Neuronal stem cell (in vitro differentiated cells): ENCODE data around the gene NR4A1.
A peak's percentile ranks its signal among the peaks of the same experiment; 100 is the strongest.

Experiments used
- DNase-seq: peaks from one replicate; pipeline ENCODE4 v3.0.0-alpha.2; 2013; ENCODE audit warnings: low spot score
- H2AFZ ChIP-seq: one replicate; pipeline ENCODE4 v1.6.1; 2013; ENCODE audit warnings: mild to moderate bottlenecking, low read length, inconsistent platforms
- H2AK5ac ChIP-seq: 2 replicates; pipeline ENCODE4 v1.6.1; 2013; ENCODE audit warnings: low read depth, mild to moderate bottlenecking, inconsistent platforms, low read length, moderate library complexity, mixed read lengths
- H2BK120ac ChIP-seq: 2 replicates; pipeline ENCODE4 v1.6.1; 2013; ENCODE audit warnings: low read depth, mild to moderate bottlenecking, inconsistent platforms, low read length, moderate library complexity, mixed read lengths
- H2BK12ac ChIP-seq: one replicate; pipeline ENCODE4 v1.6.1; 2013; ENCODE audit warnings: low read length, inconsistent platforms
- H2BK15ac ChIP-seq: 2 replicates; pipeline ENCODE4 v1.6.1; 2013; ENCODE audit warnings: mild to moderate bottlenecking, low read length, inconsistent platforms, mixed read lengths
- H2BK5ac ChIP-seq: one replicate; pipeline ENCODE4 v1.6.1; 2013; ENCODE audit warnings: inconsistent platforms, mild to moderate bottlenecking, low read length, moderate library complexity
- H3K14ac ChIP-seq: one replicate; pipeline ENCODE4 v1.6.1; 2013; ENCODE audit warnings: low read length, inconsistent platforms
- H3K18ac ChIP-seq: 2 replicates; pipeline ENCODE4 v1.6.1; 2013; ENCODE audit warnings: low read length, inconsistent platforms
- H3K23ac ChIP-seq: 2 replicates; pipeline ENCODE4 v1.6.1; 2013; ENCODE audit warnings: low read depth, mild to moderate bottlenecking, mixed read lengths, low read length, inconsistent platforms; ENCODE audit not compliant: poor library complexity
- H3K27ac ChIP-seq: replicated peaks from 3 replicates; pipeline ENCODE4 v1.5.1; 2013; ENCODE audit warnings: low read length, inconsistent platforms
- H3K27me3 ChIP-seq, 3 experiments: 2 replicates each; pipeline ENCODE4 v1.6.1; 2013; ENCODE audit warnings: low read length in 3 of 3, mild to moderate bottlenecking in 2 of 3, inconsistent platforms in 1 of 3, low read depth in 1 of 3, mixed read lengths in 1 of 3, moderate library complexity in 1 of 3; ENCODE audit not compliant: control insufficient read depth in 3 of 3, insufficient read depth in 3 of 3
- H3K36me3 ChIP-seq, 2 donors: replicated peaks in 1 of 2; 2 replicates each; pipeline ENCODE4 v1.6.1; 2013; ENCODE audit warnings: low read length in 2 of 2; ENCODE audit not compliant: control insufficient read depth in 2 of 2, insufficient read depth in 2 of 2
- H3K4ac ChIP-seq: 2 replicates; pipeline ENCODE4 v1.6.1; 2013; ENCODE audit warnings: inconsistent platforms, mild to moderate bottlenecking, low read length, moderate library complexity
- H3K4me1 ChIP-seq, 2 donors: 1 replicate in 1 of 2; 2 replicates in 1 of 2; pipeline ENCODE4 v1.6.1; 2013; ENCODE audit warnings: low read length in 2 of 2, low read depth in 1 of 2; ENCODE audit not compliant: control insufficient read depth in 2 of 2, insufficient read depth in 1 of 2
- H3K4me2 ChIP-seq: one replicate; pipeline ENCODE4 v1.6.1; 2013; ENCODE audit warnings: mild to moderate bottlenecking, low read length, inconsistent platforms; ENCODE audit not compliant: insufficient read depth, poor library complexity, severe bottlenecking
- H3K4me3 ChIP-seq, 2 donors: 2 replicates each; pipeline ENCODE4 v1.5.1; 2013; ENCODE audit warnings: low read length in 2 of 2, mild to moderate bottlenecking in 2 of 2, inconsistent platforms in 1 of 2, moderate library complexity in 1 of 2
- H3K79me1 ChIP-seq: one replicate; pipeline ENCODE4 v1.6.1; 2013; ENCODE audit warnings: low read depth, mild to moderate bottlenecking, inconsistent platforms, low read length, moderate library complexity
- H3K9ac ChIP-seq: one replicate; pipeline ENCODE4 v1.6.1; 2013; ENCODE audit warnings: mild to moderate bottlenecking, low read depth, low read length, inconsistent platforms; ENCODE audit not compliant: poor library complexity
- H3K9me3 ChIP-seq, 2 donors: replicated peaks in 1 of 2; 2 replicates each; pipeline versions ENCODE3 to v1.6.1; 2013; ENCODE audit warnings: low read length in 2 of 2, mild to moderate bottlenecking in 2 of 2, inconsistent platforms in 1 of 2, low read depth in 1 of 2, mixed read lengths in 1 of 2, moderate library complexity in 1 of 2; ENCODE audit not compliant: control insufficient read depth in 2 of 2, insufficient read depth in 1 of 2
- H4K8ac ChIP-seq: one replicate; pipeline ENCODE4 v1.6.1; 2013; ENCODE audit warnings: low read depth, mild to moderate bottlenecking, inconsistent platforms, low read length, moderate library complexity
- H4K91ac ChIP-seq: one replicate; pipeline ENCODE4 v1.6.1; 2013; ENCODE audit warnings: low read length, low read depth, mild to moderate bottlenecking, inconsistent platforms; ENCODE audit not compliant: poor library complexity
- WGBS, 2 donors: extraction: QIAGEN DNeasy Blood & Tissue Kit; methylation state at CpG; one replicate each; pipeline ENCODE4 v1.1.7; 2013; ENCODE audit warnings: missing lambda C conversion rate in 2 of 2, mixed read lengths in 1 of 2; ENCODE audit not compliant: insufficient read length in 2 of 2, insufficient replicate concordance in 1 of 2; ENCODE audit errors: extremely low coverage in 2 of 2; 5-methylcytosine and 5-hydroxymethylcytosine counted together

The NR4A1 gene

DNA sequence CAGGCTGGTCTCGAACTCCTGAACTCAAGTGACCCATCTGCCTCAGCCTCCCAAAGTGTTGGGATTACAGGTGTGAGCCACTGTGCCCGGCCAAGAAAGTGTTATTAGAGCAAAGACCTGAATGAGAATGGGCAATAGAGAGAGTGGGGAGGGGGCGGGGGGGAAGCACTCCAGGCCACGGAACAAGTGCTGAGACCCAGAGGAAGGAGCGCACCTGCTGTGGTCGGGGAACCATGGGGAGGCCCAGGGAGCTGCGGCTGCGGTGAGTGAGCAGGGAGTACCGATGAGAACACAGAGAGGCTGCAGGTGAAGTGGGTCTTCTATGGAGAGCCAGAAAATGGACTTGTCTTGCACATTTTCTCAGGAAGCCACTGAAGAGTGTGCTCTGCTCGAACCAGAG, 39.0 kb downstream of the NR4A1 start:
- H3K4ac ChIP-seq, result no peak overlapping the region
- no peaks in the 10 kb centered on the region for H3K4me1 ChIP-seq
- peaks cover 0 to 51% (median 0%) of the 10 kb centered on the region in 3 experiments for H3K27me3 ChIP-seq
- no peak overlapping the region for H2BK15ac ChIP-seq
- H3K18ac ChIP-seq, result peak overlapping the region; percentile 19
- H3K4me3 ChIP-seq, result no peak overlapping the region
- no peaks in the 10 kb centered on the region for H3K9me3 ChIP-seq
- H3K9ac ChIP-seq, result no peak overlapping the region
- H3K27ac ChIP-seq, result no peak overlapping the region
- no peak overlapping the region for H2BK120ac ChIP-seq
- H2AFZ ChIP-seq, result no peak overlapping the region
- no peak overlapping the region for H2AK5ac ChIP-seq
- peak overlapping the region; percentile 22 for H3K23ac ChIP-seq
- H4K91ac ChIP-seq, result no peak overlapping the region
- WGBS, 2 donors, result no CpG with 5 or more reads among the region's 10 CpGs
- H3K14ac ChIP-seq, result no peak overlapping the region
- H3K4me2 ChIP-seq, result no peak overlapping the region
- no peaks in the 10 kb centered on the region for H3K79me1 ChIP-seq
- H2BK12ac ChIP-seq, result no peak overlapping the region
- DNase-seq, result no peak
- no peak overlapping the region for H4K8ac ChIP-seq
- H2BK5ac ChIP-seq, result no peak overlapping the region
- no peaks in the 10 kb centered on the region for H3K36me3 ChIP-seq

DNA sequence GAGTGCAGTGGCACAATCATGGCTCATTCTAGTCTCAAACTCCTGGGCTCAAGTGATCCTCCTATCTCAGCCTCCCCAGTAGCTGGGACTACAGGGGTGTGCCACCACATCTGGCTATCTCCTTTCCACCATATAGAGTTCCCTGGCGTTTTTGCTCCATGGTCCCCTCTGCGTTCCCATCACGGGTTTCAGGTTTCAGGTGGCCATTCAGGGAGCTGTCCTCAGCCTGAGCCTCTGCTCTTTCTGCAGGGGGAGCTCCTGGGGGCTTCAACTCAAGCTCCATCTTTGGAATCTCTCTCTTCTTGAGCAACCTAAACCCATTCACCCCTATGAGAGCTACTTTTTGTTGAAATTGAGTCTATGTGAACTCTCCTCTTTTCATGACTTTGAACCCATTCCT, 39.8 kb downstream of the NR4A1 start:
- no peak overlapping the region for H2BK15ac ChIP-seq
- H3K18ac ChIP-seq, result no peak overlapping the region
- H3K9ac ChIP-seq, result no peak overlapping the region
- no peak for DNase-seq
- H3K4me2 ChIP-seq, result no peak overlapping the region
- H2AFZ ChIP-seq, result no peak overlapping the region
- H4K8ac ChIP-seq, result no peak overlapping the region
- H3K27ac ChIP-seq, result no peak overlapping the region
- no peak overlapping the region for H4K91ac ChIP-seq
- H3K9me3 ChIP-seq, result no peaks in the 10 kb centered on the region
- H3K4me1 ChIP-seq, result no peaks in the 10 kb centered on the region
- H3K36me3 ChIP-seq, result no peaks in the 10 kb centered on the region
- no peaks in the 10 kb centered on the region for H3K79me1 ChIP-seq
- no peak overlapping the region for H2BK5ac ChIP-seq
- WGBS, 2 donors, result no CpG with 5 or more reads among the region's 3 CpGs
- H3K4ac ChIP-seq, result no peak overlapping the region
- no peak overlapping the region for H3K23ac ChIP-seq
- no peak overlapping the region for H2BK12ac ChIP-seq
- no peak overlapping the region for H2AK5ac ChIP-seq
- peaks cover 0 to 44% (median 0%) of the 10 kb centered on the region in 3 experiments for H3K27me3 ChIP-seq
- H2BK120ac ChIP-seq, result no peak overlapping the region
- no peak overlapping the region for H3K14ac ChIP-seq
- no peak overlapping the region for H3K4me3 ChIP-seq

DNA sequence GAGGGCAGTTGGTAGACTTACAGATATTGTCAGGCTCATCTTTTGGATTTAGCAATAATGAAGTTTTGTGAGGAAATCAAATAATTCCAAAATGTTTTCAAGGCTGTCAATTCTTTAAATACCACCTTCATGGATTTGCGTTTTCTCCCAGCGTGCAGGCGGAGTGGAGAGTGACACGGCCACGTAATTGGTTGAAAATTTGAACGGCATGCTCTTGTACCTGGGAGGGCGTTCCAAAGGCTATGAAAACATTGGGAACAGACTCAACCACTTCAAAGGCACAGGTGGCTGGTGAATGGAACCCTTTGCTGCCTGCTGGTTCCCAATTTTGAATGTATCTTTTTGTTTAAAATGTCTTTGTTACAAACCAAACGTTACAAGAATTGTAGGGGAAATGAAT, 40.6 kb downstream of the NR4A1 start:
- Histone ChIP-seq H2BK12ac (no peak overlapping the region), H3K36me3 (no peaks in the 10 kb centered on the region), H3K27ac (no peak overlapping the region), H3K14ac (no peak overlapping the region), H4K8ac (no peak overlapping the region), H3K9me3 (no peaks in the 10 kb centered on the region), H3K4ac (no peak overlapping the region), H3K18ac (no peak overlapping the region), H3K4me3 (no peak overlapping the region), H2AFZ (no peak overlapping the region), H3K23ac (no peak overlapping the region), H3K4me2 (no peak overlapping the region), H2BK5ac (no peak overlapping the region), H3K9ac (no peak overlapping the region), H2AK5ac (no peak overlapping the region), H4K91ac (no peak overlapping the region), H3K4me1 (no peaks in the 10 kb centered on the region), H2BK15ac (no peak overlapping the region), H3K27me3 (peaks cover 0 to 40% (median 0%) of the 10 kb centered on the region in 3 experiments), H3K79me1 (no peaks in the 10 kb centered on the region), H2BK120ac (no peak overlapping the region)
- DNase-seq, result no peak
- WGBS, 2 donors, result no CpG with 5 or more reads among the region's 8 CpGs

DNA sequence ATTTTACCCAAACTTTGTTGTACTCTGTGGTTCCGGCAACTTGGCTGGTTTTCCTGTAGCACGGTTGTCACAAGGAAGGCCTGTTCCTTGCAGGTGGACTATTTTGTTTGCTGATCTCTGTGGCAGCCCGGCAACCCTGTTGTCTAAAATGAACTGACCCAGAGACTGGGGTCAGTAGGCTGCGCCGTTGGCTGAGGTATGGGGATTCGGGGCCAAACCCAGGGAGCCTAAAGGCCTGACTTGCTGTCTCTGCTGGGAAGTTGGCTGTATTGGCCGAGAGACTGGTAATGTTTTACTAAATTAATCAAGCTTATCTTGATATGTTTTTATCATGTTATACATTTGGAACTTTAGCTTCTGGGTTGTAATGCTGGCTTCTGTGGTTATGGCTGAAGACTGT, 42.1 kb downstream of the NR4A1 start:
- no peak overlapping the region for H2BK12ac ChIP-seq
- WGBS, 2 donors, result no CpG with 5 or more reads among the region's 7 CpGs
- no peak overlapping the region for H4K8ac ChIP-seq
- H3K27ac ChIP-seq, result no peak overlapping the region
- no peak overlapping the region for H3K4me3 ChIP-seq
- H2AFZ ChIP-seq, result no peak overlapping the region
- H2BK5ac ChIP-seq, result no peak overlapping the region
- H2AK5ac ChIP-seq, result no peak overlapping the region
- peaks cover 0 to 32% (median 0%) of the 10 kb centered on the region in 3 experiments for H3K27me3 ChIP-seq
- no peak overlapping the region for H3K14ac ChIP-seq
- no peak overlapping the region for H3K23ac ChIP-seq
- H3K79me1 ChIP-seq, result no peaks in the 10 kb centered on the region
- no peak overlapping the region for H3K4ac ChIP-seq
- no peaks in the 10 kb centered on the region for H3K9me3 ChIP-seq
- H3K18ac ChIP-seq, result no peak overlapping the region
- H3K36me3 ChIP-seq, result no peaks in the 10 kb centered on the region
- no peak overlapping the region for H2BK15ac ChIP-seq
- no peak for DNase-seq
- H3K4me2 ChIP-seq, result no peak overlapping the region
- no peaks in the 10 kb centered on the region for H3K4me1 ChIP-seq
- no peak overlapping the region for H4K91ac ChIP-seq
- no peak overlapping the region for H3K9ac ChIP-seq
- H2BK120ac ChIP-seq, result no peak overlapping the region
